Skeletal muscle tissue (tissue), 4 donors: ENCODE measurements around the gene SMKR1. TPM values are rescaled to one million over a fixed set of nuclear protein-coding genes. Genes with fewer than 3 reads are reported as not detected.
A peak's percentile ranks its signal among the peaks of the same experiment; 100 is the strongest.
"Not testable (repeated sequence)": the region's sequence is repeated elsewhere in the genome, so short reads cannot be mapped to it uniquely, and the experiment has no call there.

Source experiments
- H3K27ac ChIP-seq: one replicate; pipeline ENCODE4 v1.7.0; 2013; ENCODE audit warnings: mild to moderate bottlenecking, low read depth, low read length, inconsistent platforms
- H3K27me3 ChIP-seq, 3 donors: one replicate each; pipeline ENCODE4 v1.7.0; 2013; ENCODE audit warnings: low read length in 3 of 3; ENCODE audit not compliant: control insufficient read depth in 3 of 3, insufficient read depth in 3 of 3
- H3K36me3 ChIP-seq, 3 donors: one replicate each; pipeline ENCODE4 v1.7.0; 2013; ENCODE audit warnings: low read length in 3 of 3; ENCODE audit not compliant: control insufficient read depth in 3 of 3, insufficient read depth in 3 of 3
- H3K4me1 ChIP-seq, 3 donors: one replicate each; pipeline ENCODE4 v1.7.0; 2013; ENCODE audit warnings: low read length in 3 of 3, mild to moderate bottlenecking in 3 of 3; ENCODE audit not compliant: control insufficient read depth in 3 of 3, insufficient read depth in 3 of 3
- H3K4me3 ChIP-seq, 3 donors: one replicate each; pipeline ENCODE4 v1.7.0; 2013; ENCODE audit warnings: low read length in 3 of 3
- H3K9ac ChIP-seq, 3 donors: one replicate each; pipeline ENCODE4 v1.7.0; 2013; ENCODE audit warnings: low read length in 3 of 3, mild to moderate bottlenecking in 3 of 3, moderate library complexity in 2 of 3, low read depth in 1 of 3
- H3K9me3 ChIP-seq, 3 donors: one replicate each; pipeline ENCODE4 v1.7.0; 2013; ENCODE audit warnings: low read length in 3 of 3; ENCODE audit not compliant: control insufficient read depth in 3 of 3
- total RNA-seq: library from RNA; depleted of rRNA; stranded (reverse); fragments of >200 nt; gene quantifications from one replicate; pipeline ENCODE4 v1.2.3, GENCODE V29; 2014
- donor health status: Osteomylitis.

Gene SMKR1
- total RNA-seq, 1 donor from 2014 or later: not detected

GRCh38 chr7:129534558-129535274 lies 32.4 kb downstream of the SMKR1 start:
- H3K9me3 ChIP-seq, H3K4me1 ChIP-seq, H3K27ac ChIP-seq, H3K27me3 ChIP-seq, H3K9ac ChIP-seq, H3K36me3 ChIP-seq, H3K4me3 ChIP-seq: not testable (repeated sequence)

DNA sequence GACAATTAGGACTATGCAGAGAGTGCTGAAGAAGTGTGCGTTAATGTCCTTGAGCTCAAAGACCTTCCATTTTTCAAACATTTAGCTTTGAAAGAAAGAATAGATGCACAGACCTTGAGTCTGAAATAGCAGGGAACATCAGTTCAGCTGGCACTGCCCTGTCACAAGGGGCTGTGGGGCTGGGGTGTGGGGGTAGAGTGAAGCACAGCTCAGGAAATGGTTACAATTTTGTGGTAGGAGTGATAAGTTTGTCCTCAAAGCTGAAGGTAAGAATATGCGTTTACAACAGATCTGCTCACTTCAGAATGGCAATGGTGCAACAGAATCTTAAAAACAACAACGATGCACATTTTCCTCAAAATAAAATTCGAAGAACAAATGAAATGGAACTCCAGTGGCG lies 33.6 kb downstream of the SMKR1 start:
- H3K27me3 ChIP-seq: peaks cover 0 to 6% (median 0%) of the 10 kb centered on the region in 3 donors

GRCh38 chr7:129536323-129536722 lies 34.0 kb downstream of the SMKR1 start:
- Histone ChIP-seq H3K27ac (no peak overlapping the region), H3K9me3 (no peaks in the 10 kb centered on the region), H3K9ac (no peak overlapping the region), H3K27me3 (peaks cover 0 to 6% (median 0%) of the 10 kb centered on the region in 3 donors), H3K36me3 (no peaks in the 10 kb centered on the region), H3K4me1 (no peaks in the 10 kb centered on the region), H3K4me3 (no peak overlapping the region)

More for the DNA sequence above, 33.6 kb downstream of the SMKR1 start:
- H3K4me1 ChIP-seq: no peaks in the 10 kb centered on the region
- no peak overlapping the region for H3K27ac ChIP-seq
- H3K4me3 ChIP-seq: no peak overlapping the region
- H3K9ac ChIP-seq: no peak overlapping the region
- no peaks in the 10 kb centered on the region for H3K36me3 ChIP-seq
- H3K9me3 ChIP-seq: no peaks in the 10 kb centered on the region

DNA sequence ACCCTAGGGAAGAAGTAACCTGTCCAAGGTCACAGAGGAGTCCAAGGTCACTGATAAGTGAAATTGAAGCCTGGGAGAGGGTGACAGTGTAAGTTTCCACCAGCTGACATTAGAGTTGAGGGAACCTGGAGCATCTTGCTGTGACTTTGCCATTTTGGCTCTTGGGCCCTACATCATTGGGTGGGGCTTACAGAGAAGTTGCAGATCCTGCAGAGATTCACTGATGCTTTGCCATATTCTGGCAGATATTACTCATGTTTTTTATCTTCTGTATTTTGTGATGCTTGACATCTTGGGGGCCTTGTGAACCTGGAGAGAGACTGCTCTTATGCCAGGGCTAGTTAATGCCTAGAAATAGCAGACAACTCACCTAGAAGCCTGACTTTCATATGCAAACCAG lies 36.5 kb downstream of the SMKR1 start:
- Histone ChIP-seq H3K4me1 (no peaks in the 10 kb centered on the region), H3K27me3 (no peaks in the 10 kb centered on the region), H3K36me3 (no peaks in the 10 kb centered on the region), H3K9ac (no peak overlapping the region), H3K27ac (no peak overlapping the region), H3K9me3 (no peaks in the 10 kb centered on the region), H3K4me3 (no peak overlapping the region)

DNA sequence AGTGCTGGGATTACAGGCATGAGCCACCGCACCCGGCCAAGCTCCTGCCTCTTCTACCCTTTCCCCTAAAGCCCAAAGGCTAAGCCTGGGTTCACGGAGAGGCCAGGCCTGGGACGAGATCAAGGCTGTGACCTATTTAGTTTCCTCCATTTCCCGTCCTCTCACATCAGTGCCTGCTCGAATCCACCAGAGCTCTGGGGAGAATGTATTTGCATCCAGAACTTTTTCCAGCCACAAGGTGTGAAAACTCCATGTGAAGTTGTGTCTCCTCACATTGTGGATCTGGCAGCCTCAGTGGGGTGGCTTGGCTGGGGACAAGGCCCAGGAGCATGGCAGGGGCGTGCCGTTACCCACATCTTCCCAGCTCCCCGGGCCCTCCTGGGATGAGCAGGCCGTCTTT lies 38.0 kb downstream of the SMKR1 start:
- no peak overlapping the region for H3K4me3 ChIP-seq

DNA sequence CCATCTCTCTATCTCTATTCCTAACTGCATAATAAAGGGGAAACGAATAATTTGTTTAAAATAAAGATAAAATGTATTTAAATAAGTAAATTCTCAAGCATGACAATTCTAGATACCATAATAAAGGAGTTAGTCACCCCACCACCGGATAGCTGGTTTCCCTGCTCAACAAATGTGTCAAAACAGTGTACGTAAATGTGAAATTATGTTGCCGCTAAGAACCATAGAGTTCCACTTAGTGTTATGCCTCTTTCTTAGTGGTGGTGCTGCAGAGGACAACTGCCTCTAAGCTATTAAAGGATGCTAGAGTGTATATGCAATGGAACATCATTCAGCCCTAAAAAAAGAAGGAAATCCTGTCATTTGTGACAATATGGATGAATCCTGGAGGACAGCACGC lies 42.4 kb downstream of the SMKR1 start:
- H3K36me3 ChIP-seq: no peaks in the 10 kb centered on the region
- H3K4me1 ChIP-seq: no peaks in the 10 kb centered on the region
- no peak overlapping the region for H3K9ac ChIP-seq
- H3K27ac ChIP-seq: no peak overlapping the region
- no peaks in the 10 kb centered on the region for H3K9me3 ChIP-seq
- H3K27me3 ChIP-seq: no peaks in the 10 kb centered on the region
- no peak overlapping the region for H3K4me3 ChIP-seq

More for the DNA sequence above, 38.0 kb downstream of the SMKR1 start:
- H3K9me3 ChIP-seq: no peaks in the 10 kb centered on the region
- H3K4me1 ChIP-seq: no peaks in the 10 kb centered on the region
- no peaks in the 10 kb centered on the region for H3K27me3 ChIP-seq
- H3K27ac ChIP-seq: no peak overlapping the region
- no peak overlapping the region for H3K9ac ChIP-seq
- H3K36me3 ChIP-seq: no peaks in the 10 kb centered on the region

DNA sequence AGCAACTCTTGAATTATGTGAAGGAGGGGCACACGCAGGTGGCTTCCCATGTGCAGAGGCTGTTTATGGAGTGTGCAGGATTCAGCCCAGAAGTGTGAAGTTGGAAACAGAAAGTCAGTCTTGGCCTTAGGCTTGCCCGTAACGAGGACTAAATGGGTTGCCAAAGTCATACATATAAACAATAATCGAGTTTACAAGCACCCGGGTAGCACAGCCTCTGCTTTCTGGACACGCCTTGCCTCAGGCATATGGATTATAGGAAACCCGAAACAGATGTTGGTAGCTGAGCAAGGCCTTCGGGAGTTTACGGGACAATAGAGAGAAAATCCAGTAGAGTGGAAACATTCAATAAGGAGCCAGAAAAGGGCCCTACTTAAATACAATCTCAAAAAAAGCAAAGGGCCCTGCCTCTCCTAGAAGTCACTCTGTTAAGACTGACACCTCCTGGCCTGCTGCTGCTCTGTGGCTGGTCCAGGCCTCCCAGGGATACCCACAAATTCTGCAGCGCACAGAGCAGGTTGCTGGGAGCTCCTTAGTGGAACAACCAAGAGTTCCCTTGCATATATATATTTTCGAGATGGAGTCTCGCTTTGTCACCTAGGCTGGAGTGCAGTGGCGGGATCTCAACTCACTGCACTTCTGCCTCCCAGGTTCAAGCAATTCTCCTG lies 48.5 kb downstream of the SMKR1 start:
- H3K9ac ChIP-seq: no peak overlapping the region
- no peaks in the 10 kb centered on the region for H3K36me3 ChIP-seq
- no peaks in the 10 kb centered on the region for H3K9me3 ChIP-seq
- H3K27ac ChIP-seq: no peak overlapping the region
- H3K27me3 ChIP-seq: peaks cover 1 to 5% (median 3%) of the 10 kb centered on the region in 3 donors
- no peak overlapping the region for H3K4me3 ChIP-seq
- no peaks in the 10 kb centered on the region for H3K4me1 ChIP-seq

DNA sequence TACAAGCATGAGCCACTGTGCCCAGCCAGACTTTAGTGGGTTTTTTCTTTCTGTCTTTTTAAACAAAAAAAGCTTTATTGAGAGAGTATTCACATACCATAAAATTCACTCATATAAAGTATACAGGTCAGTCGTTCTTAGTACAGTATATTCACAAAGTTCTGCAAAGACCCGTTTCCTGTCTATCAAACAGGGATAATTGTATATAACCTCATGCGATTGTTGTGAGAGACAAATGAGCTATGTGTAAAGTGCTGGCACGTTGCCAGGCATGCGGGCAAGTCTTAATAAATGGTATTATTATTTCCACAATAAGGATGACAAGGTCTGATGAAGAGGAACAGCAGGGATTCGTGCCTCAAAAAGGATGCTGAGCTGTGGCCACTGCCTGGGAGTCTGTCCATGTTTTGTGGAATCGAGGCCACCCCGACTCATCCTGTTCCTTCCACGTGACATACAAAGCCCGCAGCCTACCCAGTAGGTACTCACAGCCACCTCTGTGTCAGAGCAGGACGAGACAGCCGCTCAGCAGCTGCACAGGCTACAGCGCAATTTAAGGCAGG lies 51.6 kb downstream of the SMKR1 start:
- no peak overlapping the region for H3K9ac ChIP-seq
- no peaks in the 10 kb centered on the region for H3K9me3 ChIP-seq
- peaks cover 4 to 6% (median 5%) of the 10 kb centered on the region in 3 donors for H3K27me3 ChIP-seq
- no peaks in the 10 kb centered on the region for H3K36me3 ChIP-seq
- peak overlapping the region in 1 of 3 donors; percentile 40 for H3K4me3 ChIP-seq
- no peak overlapping the region for H3K27ac ChIP-seq
- no peaks in the 10 kb centered on the region for H3K4me1 ChIP-seq

DNA sequence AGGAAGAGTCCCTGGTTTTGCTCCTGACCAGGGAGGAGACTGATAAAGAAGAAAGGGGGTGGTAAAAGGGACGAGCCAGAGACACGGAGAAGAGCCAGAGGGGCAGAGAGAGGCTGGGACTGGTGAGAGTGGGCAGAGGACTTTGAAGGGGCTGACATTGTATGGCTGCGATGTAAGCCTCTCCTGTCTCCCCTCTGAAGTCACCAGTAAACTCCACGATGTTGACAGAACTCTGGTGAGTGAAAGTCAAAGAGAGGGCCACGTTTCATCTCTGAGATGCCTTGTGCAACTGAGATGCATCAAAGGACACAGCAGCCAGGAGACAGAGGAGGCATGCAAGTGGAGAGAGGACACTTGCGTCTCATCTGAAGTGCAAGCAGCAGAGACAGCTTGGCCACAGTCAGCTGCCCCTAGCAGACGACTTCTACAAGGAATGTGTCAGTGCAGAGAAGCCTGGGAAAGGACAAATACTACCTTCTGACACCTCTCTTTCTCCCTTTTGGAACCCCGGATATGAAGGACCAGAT lies 54.3 kb downstream of the SMKR1 start:
- Histone ChIP-seq H3K4me1 (no peaks in the 10 kb centered on the region), H3K9me3 (no peaks in the 10 kb centered on the region), H3K9ac (no peak overlapping the region), H3K4me3 (no peak overlapping the region), H3K36me3 (no peaks in the 10 kb centered on the region), H3K27me3 (peaks cover 4 to 6% (median 5%) of the 10 kb centered on the region in 3 donors), H3K27ac (no peak overlapping the region)
